Astrocyte of the cerebellum (primary cell): ENCODE data around the gene STT3A.

ENCODE experiments used
- DNase-seq: peaks from one replicate; pipeline ENCODE4 v3.0.0-alpha.2; 2011; ENCODE audit warnings: low read depth
- H3K4me3 ChIP-seq: 2 replicates; pipeline ENCODE4 v1.5.1; 2011; ENCODE audit warnings: mild to moderate bottlenecking, low read depth, low read length, moderate library complexity
- in situ Hi-C: cut with HindIII; loops from 2 replicates; pipeline ENCODE4 v1.10.0; 2017; ENCODE audit warnings: low sequenced_read_pairs
- TF ChIP-seq, protein P1 (sequence below): IDR thresholded peaks from 2 replicates; pipeline ENCODE4 v1.5.1; 2012; ENCODE audit warnings: low read length, low read depth, moderate library complexity, mild to moderate bottlenecking; ENCODE audit errors: missing control alignments

Gene STT3A

DNA sequence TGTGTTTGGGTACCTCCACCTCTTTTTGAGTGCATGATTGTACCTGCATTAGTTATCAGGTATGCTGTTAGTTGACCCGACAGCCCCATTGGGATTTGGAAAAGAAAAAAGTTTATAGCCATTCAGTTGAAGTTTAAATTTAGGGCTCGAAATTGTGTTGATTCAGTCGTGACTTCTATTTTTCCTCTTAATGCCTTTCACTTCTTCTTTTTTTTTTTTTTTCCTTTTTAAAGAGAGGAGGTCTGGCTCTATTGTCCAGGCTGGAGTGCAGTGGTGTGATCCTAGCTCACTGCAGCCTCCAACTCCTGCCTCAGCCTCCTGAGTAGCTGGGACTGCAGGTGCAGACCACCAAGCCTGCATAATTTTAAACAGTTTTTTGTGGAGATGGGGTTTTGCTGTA, 2.3 kb downstream of the STT3A start:
- no peak overlapping the region for H3K4me3 ChIP-seq
- in situ Hi-C loops: no loop called here
- TF ChIP-seq, protein P1, sequence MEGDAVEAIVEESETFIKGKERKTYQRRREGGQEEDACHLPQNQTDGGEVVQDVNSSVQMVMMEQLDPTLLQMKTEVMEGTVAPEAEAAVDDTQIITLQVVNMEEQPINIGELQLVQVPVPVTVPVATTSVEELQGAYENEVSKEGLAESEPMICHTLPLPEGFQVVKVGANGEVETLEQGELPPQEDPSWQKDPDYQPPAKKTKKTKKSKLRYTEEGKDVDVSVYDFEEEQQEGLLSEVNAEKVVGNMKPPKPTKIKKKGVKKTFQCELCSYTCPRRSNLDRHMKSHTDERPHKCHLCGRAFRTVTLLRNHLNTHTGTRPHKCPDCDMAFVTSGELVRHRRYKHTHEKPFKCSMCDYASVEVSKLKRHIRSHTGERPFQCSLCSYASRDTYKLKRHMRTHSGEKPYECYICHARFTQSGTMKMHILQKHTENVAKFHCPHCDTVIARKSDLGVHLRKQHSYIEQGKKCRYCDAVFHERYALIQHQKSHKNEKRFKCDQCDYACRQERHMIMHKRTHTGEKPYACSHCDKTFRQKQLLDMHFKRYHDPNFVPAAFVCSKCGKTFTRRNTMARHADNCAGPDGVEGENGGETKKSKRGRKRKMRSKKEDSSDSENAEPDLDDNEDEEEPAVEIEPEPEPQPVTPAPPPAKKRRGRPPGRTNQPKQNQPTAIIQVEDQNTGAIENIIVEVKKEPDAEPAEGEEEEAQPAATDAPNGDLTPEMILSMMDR: no peak
- DNase-seq: no peak

DNA sequence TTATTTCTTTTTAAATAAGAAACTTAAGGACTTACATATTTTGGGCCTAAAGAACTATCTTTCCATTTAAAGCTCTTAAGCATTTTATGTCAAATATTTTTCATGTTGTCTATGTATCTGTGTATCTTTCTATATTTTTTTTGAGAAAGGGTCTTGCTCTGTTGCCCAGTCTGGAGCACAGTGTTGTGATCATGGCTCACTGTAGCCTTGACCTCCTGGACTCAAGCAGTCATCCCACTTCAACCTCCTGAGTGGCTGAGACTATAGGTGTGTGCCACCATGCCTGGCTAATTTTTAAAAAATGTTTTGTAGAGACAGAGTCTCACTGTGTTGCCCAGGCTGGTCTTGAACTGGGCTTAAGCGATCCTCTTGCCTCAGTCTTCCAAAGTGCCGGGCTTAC, 8.0 kb downstream of the STT3A start:
- no peak for DNase-seq
- TF ChIP-seq, protein P1: no peak
- in situ Hi-C loops: no loop called here
- no peak overlapping the region for H3K4me3 ChIP-seq

DNA sequence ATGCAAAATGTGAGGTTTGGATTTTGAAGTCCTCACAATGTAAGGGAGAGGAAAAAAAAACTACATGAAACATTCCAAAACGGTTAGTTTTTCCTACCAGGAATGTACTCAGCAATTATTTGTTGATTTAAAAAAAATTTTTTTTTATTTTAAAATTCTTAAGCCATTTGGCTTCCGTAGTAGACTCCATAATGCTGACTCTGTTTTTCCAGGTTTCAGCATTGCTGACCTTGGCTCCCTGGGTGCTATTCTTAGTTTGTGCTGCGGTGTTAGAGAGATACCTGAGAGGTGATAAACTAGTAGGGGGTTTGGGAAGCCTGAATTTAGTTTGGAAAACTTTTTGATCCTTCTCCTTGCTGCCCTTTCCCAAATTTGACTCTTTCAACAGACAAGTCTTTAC, 10.6 kb downstream of the STT3A start:
- no peak overlapping the region for H3K4me3 ChIP-seq
- no peak for DNase-seq
- TF ChIP-seq, protein P1: no peak
- in situ Hi-C loops: no loop called here

DNA sequence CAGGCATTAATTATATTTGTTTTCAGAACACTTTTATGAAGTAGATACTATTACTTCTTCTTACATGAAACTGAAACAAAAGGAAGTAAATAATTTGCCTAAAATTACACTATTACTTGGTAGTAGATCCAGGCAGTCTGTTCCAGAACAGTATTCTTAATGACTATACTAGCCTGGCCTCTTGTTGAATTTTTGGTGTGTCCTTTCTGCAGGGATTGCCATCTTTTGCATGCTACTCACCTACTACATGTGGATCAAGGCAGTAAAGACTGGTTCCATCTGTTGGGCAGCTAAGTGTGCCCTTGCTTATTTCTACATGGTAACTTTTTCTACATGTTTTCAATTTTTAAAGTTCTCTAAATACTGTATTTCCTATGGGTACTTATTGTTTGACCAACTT, 12.8 kb downstream of the STT3A start:
- DNase-seq: no peak
- H3K4me3 ChIP-seq: no peak overlapping the region
- TF ChIP-seq, protein P1: no peak
- in situ Hi-C loops: no loop called here

DNA sequence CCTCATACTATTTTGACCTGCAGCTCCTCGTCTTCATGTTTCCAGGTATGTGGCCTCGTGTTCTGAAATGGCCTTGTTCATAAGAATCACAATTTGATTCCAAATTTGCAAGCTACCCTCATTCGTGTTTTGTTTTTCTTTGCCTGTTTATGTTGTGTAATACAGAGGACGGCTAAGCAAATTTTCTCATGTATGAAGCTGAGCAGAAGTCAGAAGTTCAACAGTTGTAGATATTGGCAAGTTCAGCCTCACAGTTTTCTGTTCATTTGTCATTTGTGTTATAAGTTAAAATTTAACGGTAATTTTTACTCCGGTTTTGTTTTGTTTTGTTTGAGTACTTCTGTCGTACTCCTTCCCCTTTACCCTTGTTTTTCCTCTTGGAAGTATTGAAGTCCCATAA, 16.9 kb downstream of the STT3A start:
- TF ChIP-seq, protein P1: no peak
- in situ Hi-C loops: no loop called here
- DNase-seq: no peak
- no peak overlapping the region for H3K4me3 ChIP-seq

DNA sequence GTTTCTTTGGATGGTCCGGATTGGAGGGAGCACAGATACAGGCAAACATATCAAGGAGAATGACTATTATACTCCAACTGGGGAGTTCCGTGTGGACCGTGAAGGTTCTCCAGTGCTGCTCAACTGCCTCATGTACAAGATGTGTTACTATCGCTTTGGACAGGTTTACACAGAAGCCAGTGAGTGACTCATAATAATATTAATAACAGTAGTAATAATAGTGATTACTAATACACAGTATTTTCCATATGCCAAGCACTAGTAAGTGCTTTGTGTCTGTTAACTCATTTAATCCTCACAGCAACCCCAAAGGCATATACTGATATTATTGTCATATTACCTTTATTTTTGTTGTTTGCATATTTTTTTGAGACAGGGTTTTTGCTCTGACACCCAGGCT, 25.7 kb downstream of the STT3A start:
- TF ChIP-seq, protein P1: no peak
- in situ Hi-C loops: no loop called here
- no peak for DNase-seq
- H3K4me3 ChIP-seq: no peak overlapping the region

DNA sequence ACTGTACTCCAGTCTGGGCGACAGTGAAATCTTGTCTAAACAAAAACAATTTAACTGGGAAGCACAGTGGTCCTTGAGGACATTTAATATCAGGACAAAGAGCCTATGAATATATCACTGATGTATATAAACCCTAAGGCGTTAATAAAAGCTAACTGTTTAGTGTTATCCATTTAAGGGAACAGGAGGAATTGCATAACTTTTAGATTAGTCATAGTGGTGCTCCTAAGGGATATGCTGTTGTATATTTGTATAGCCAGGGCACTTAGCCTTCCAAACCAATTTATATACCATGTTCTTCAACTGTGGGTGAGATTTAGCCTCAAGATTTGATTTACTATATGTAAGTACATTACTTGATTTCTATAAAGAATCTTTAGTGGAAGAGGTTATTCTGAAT, 29.3 kb downstream of the STT3A start:
- TF ChIP-seq, protein P1: no peak
- in situ Hi-C loops: loop anchor here (10.0 kb wide), 1 partner anchor 273 kb away; no protein-coding TSS in a partner anchor
- DNase-seq: no peak

More for the DNA sequence above, 29.3 kb downstream of the STT3A start:
- no peak overlapping the region for H3K4me3 ChIP-seq
